ENCODE data around the gene DIS3L2.

Gene DIS3L2

GRCh38 chr2:232094883-232095282, 133.4 kb downstream of the DIS3L2 start:
- H3K4me3 ChIP-seq (replicated peaks; ENCODE audit: low read depth, low read length), result no peak overlapping the region
- DNase-seq (ENCODE audit: extremely low read depth, low read depth), result no peak
- no peak for TF ChIP-seq CTCF (IDR thresholded peaks at IDR 0.05; ENCODE audit: low read depth, low read length, missing control alignments)

- H3K4me3 ChIP-seq (replicated peaks; ENCODE audit: low read depth, low read length), result no peak overlapping the region
- DNase-seq (ENCODE audit: extremely low read depth, low read depth), result no peak
- no peak for TF ChIP-seq CTCF (IDR thresholded peaks at IDR 0.05; ENCODE audit: low read depth, low read length, missing control alignments)
Measured at GRCh38 chr2:232097260-232097659, 135.7 kb downstream of the DIS3L2 start.

GRCh38 chr2:232097758-232098157, 136.2 kb downstream of the DIS3L2 start:
- TF ChIP-seq CTCF (IDR thresholded peaks at IDR 0.05; ENCODE audit: low read depth, low read length, missing control alignments), result no peak
- DNase-seq (ENCODE audit: extremely low read depth, low read depth), result no peak
- H3K4me3 ChIP-seq (replicated peaks; ENCODE audit: low read depth, low read length), result no peak overlapping the region

- no peak for TF ChIP-seq CTCF (IDR thresholded peaks at IDR 0.05; ENCODE audit: low read depth, low read length, missing control alignments)
- DNase-seq (ENCODE audit: extremely low read depth, low read depth), result no peak
- no peak overlapping the region for H3K4me3 ChIP-seq (replicated peaks; ENCODE audit: low read depth, low read length)
Measured at GRCh38 chr2:232102380-232102779, 140.9 kb downstream of the DIS3L2 start.

- no peak for TF ChIP-seq CTCF (IDR thresholded peaks at IDR 0.05; ENCODE audit: low read depth, low read length, missing control alignments)
- no peak overlapping the region for H3K4me3 ChIP-seq (replicated peaks; ENCODE audit: low read depth, low read length)
- no peak for DNase-seq (ENCODE audit: extremely low read depth, low read depth)
Measured at GRCh38 chr2:232103140-232103737, 141.7 kb downstream of the DIS3L2 start.

GRCh38 chr2:232104076-232104646, 142.6 kb downstream of the DIS3L2 start:
- DNase-seq (ENCODE audit: extremely low read depth, low read depth), result no peak
- no peak for TF ChIP-seq CTCF (IDR thresholded peaks at IDR 0.05; ENCODE audit: low read depth, low read length, missing control alignments)
- H3K4me3 ChIP-seq (replicated peaks; ENCODE audit: low read depth, low read length), result no peak overlapping the region

GRCh38 chr2:232111551-232111950, 150.0 kb downstream of the DIS3L2 start:
- no peak for DNase-seq (ENCODE audit: extremely low read depth, low read depth)
- no peak for TF ChIP-seq CTCF (IDR thresholded peaks at IDR 0.05; ENCODE audit: low read depth, low read length, missing control alignments)
- no peak overlapping the region for H3K4me3 ChIP-seq (replicated peaks; ENCODE audit: low read depth, low read length)

All from HFF-Myc (cell line).